Small intestine (tissue), 7 donors: ENCODE measurements around the gene CDCA5. TPM values are rescaled to one million over a fixed set of nuclear protein-coding genes. Genes with fewer than 3 reads are reported as not detected.

Experiments
- DNase-seq, 2 donors: peaks; one replicate each; pipeline versions ENCODE4 v3.0.0 to v3.0.0-alpha.2; 2013
- FAIRE-seq: peaks from 2 replicates; lab custom pipeline; 2012; peaks lifted over from hg19 to GRCh38; lab: Jason Lieb, UNC
- H3K27ac ChIP-seq, 3 donors: one replicate each; pipeline ENCODE4 v1.5.1; 2013; ENCODE audit warnings: low read length in 2 of 3, mild to moderate bottlenecking in 2 of 3, control low read depth in 1 of 3, inconsistent platforms in 1 of 3, low read depth in 1 of 3, moderate library complexity in 1 of 3
- H3K27me3 ChIP-seq, 3 donors: one replicate each; pipeline ENCODE4 v1.6.1; 2013; ENCODE audit warnings: low read length in 3 of 3, inconsistent platforms in 1 of 3; ENCODE audit not compliant: control insufficient read depth in 3 of 3, insufficient read depth in 3 of 3
- H3K36me3 ChIP-seq, 3 donors: one replicate each; pipeline ENCODE4 v1.6.1; 2013; ENCODE audit warnings: low read length in 3 of 3, inconsistent platforms in 1 of 3, low read depth in 1 of 3, mild to moderate bottlenecking in 1 of 3, moderate library complexity in 1 of 3; ENCODE audit not compliant: control insufficient read depth in 3 of 3, insufficient read depth in 2 of 3
- H3K4me1 ChIP-seq, 3 donors: one replicate each; pipeline ENCODE4 v1.6.1; 2013; ENCODE audit warnings: low read length in 2 of 3, inconsistent platforms in 1 of 3, low read depth in 1 of 3, mild to moderate bottlenecking in 1 of 3, moderate library complexity in 1 of 3; ENCODE audit not compliant: control insufficient read depth in 3 of 3, insufficient read depth in 2 of 3
- H3K4me3 ChIP-seq, 3 donors: one replicate each; pipeline ENCODE4 v1.5.1; 2013; ENCODE audit warnings: low read length in 3 of 3, control low read depth in 1 of 3, inconsistent platforms in 1 of 3, low read depth in 1 of 3, mild to moderate bottlenecking in 1 of 3, moderate library complexity in 1 of 3
- H3K9me3 ChIP-seq, 2 donors: one replicate each; pipeline ENCODE4 v1.6.1; 2013; ENCODE audit warnings: low read depth in 1 of 2, low read length in 1 of 2; ENCODE audit not compliant: control insufficient read depth in 2 of 2, insufficient read depth in 1 of 2
- whole genome bisulfite sequencing, 3 donors: extraction: QIAGEN DNeasy Blood & Tissue Kit; methylation state at CpG; one replicate each; pipeline ENCODE4 v1.1.7; 2013; 5-methylcytosine and 5-hydroxymethylcytosine counted together
- polyA plus RNA-seq, 4 donors: library from polyadenylated mRNA; stranded (reverse) in 3 of 4; unstranded in 1 of 4; fragments of 200-250 nt in 3 of 4; fragments of 120-200 nt in 1 of 4; gene quantifications; one replicate each; pipeline versions ENCODE4 v1.2.1 to v1.2.3, GENCODE V29; 2013
- donor health status: healthy with polysubstance abuse.
- donor health status: control.
- donor health status: control.
- donor health status: Bipolar disorder and iron deficiency.
- donor health status: healthy.

Gene CDCA5
- polyA plus RNA-seq, 4 donors: 0.54 to 19.3 (median 8.8) TPM

GRCh38 chr11:65065851-65066250 is 18.0 kb downstream of the CDCA5 start:
- Histone ChIP-seq H3K27ac (no peak overlapping the region), H3K4me3 (no peak overlapping the region), H3K27me3 (no peaks in the 10 kb centered on the region), H3K4me1 (peaks cover 0 to 11% (median 0%) of the 10 kb centered on the region in 3 donors), H3K9me3 (peaks cover 0 to 4% of the 10 kb centered on the region in 2 donors), H3K36me3 (peaks cover 0 to 3% (median 0%) of the 10 kb centered on the region in 3 donors)
- WGBS, 3 donors: 31 to 52% (median 51%) methylated on average over 7 of the region's 7 CpGs
- DNase-seq: peak in 1 of 2 donors; percentile 39
- no peak for FAIRE-seq

GRCh38 chr11:65064847-65065240 is 19.0 kb downstream of the CDCA5 start:
- no peak for DNase-seq
- no peaks in the 10 kb centered on the region for H3K27me3 ChIP-seq
- no peak overlapping the region for H3K4me3 ChIP-seq
- H3K27ac ChIP-seq: no peak overlapping the region
- 84 to 97% (median 88%) methylated on average over 4 of the region's 4 CpGs for WGBS, 3 donors
- peaks cover 0 to 4% of the 10 kb centered on the region in 2 donors for H3K9me3 ChIP-seq
- peaks cover 0 to 12% (median 0%) of the 10 kb centered on the region in 3 donors for H3K4me1 ChIP-seq
- H3K36me3 ChIP-seq: peaks cover 0 to 3% (median 0%) of the 10 kb centered on the region in 3 donors
- no peak for FAIRE-seq

- no peak overlapping the region for H3K4me3 ChIP-seq
- peaks cover 0 to 3% (median 0%) of the 10 kb centered on the region in 3 donors for H3K36me3 ChIP-seq
- H3K4me1 ChIP-seq: peaks cover 0 to 16% (median 0%) of the 10 kb centered on the region in 3 donors
- no peak for FAIRE-seq
- H3K27ac ChIP-seq: no peak overlapping the region
- H3K9me3 ChIP-seq: peaks cover 0 to 4% of the 10 kb centered on the region in 2 donors
- no peaks in the 10 kb centered on the region for H3K27me3 ChIP-seq
- 73 to 80% (median 79%) methylated on average over 3 of the region's 3 CpGs for WGBS, 3 donors
- no peak for DNase-seq
Observed at GRCh38 chr11:65063532-65063931, 20.3 kb downstream of the CDCA5 start.

GRCh38 chr11:65060913-65061408 is 22.9 kb downstream of the CDCA5 start:
- Histone ChIP-seq H3K4me3 (no peak overlapping the region), H3K27me3 (no peaks in the 10 kb centered on the region), H3K27ac (peak overlapping the region in 1 of 3 donors; percentile 74), H3K9me3 (peaks cover 0 to 4% of the 10 kb centered on the region in 2 donors), H3K36me3 (peaks cover 0 to 3% (median 0%) of the 10 kb centered on the region in 3 donors), H3K4me1 (peaks cover 0 to 24% (median 0%) of the 10 kb centered on the region in 3 donors)
- DNase-seq (no peak), FAIRE-seq (no peak)
- WGBS, 3 donors: 72 to 86% (median 81%) methylated on average over 9 of the region's 9 CpGs

GRCh38 chr11:65059959-65060824 is 23.6 kb downstream of the CDCA5 start:
- Histone ChIP-seq H3K36me3 (peaks cover 0 to 3% (median 0%) of the 10 kb centered on the region in 3 donors), H3K27ac (peak overlapping the region in 1 of 3 donors; percentile 74), H3K4me3 (no peak overlapping the region), H3K4me1 (peaks cover 0 to 19% (median 0%) of the 10 kb centered on the region in 3 donors), H3K9me3 (peaks cover 0 to 4% of the 10 kb centered on the region in 2 donors), H3K27me3 (no peaks in the 10 kb centered on the region)
- FAIRE-seq (no peak), DNase-seq (peak; percentile 46 to 87)
- 44 to 56% (median 46%) methylated on average over 10 of the region's 10 CpGs for WGBS, 3 donors

- FAIRE-seq (no peak), DNase-seq (no peak)
- Histone ChIP-seq H3K36me3 (peaks cover 0 to 3% (median 0%) of the 10 kb centered on the region in 3 donors), H3K4me1 (peaks cover 0 to 21% (median 1%) of the 10 kb centered on the region in 3 donors), H3K4me3 (no peak overlapping the region), H3K27ac (no peak overlapping the region), H3K27me3 (no peaks in the 10 kb centered on the region), H3K9me3 (peaks cover 0 to 4% of the 10 kb centered on the region in 2 donors)
- WGBS, 3 donors: 61 to 89% (median 68%) methylated on average over 3 of the region's 3 CpGs
Observed at GRCh38 chr11:65059523-65059922, 24.3 kb downstream of the CDCA5 start.

GRCh38 chr11:65058419-65059054 is 25.3 kb downstream of the CDCA5 start, which contains the start of gene NAALADL1:
Gene NAALADL1, minus strand, starts transcription at chr11:65058553. Its CDS starts 32 bp downstream, at chr11:65058521.
- WGBS, 3 donors: 24 to 68% (median 53%) methylated on average over 8 of the region's 8 CpGs
- Histone ChIP-seq H3K27ac (peak within 1 kb of the TSS in 1 of 3 donors; percentile 48), H3K4me1 (peaks cover 0 to 28% (median 1%) of the 10 kb centered on the region in 3 donors), H3K9me3 (peaks cover 0 to 4% of the 10 kb centered on the region in 2 donors), H3K27me3 (no peaks in the 10 kb centered on the region), H3K4me3 (peak within 1 kb of the TSS in 1 of 3 donors; percentile 67), H3K36me3 (peaks cover 0 to 3% (median 0%) of the 10 kb centered on the region in 3 donors)
- FAIRE-seq (no peak), DNase-seq (peak; percentile 45 to 87)

GRCh38 chr11:65058012-65058411 is 25.8 kb downstream of the CDCA5 start:
- 19 to 62% (median 50%) methylated on average over 12 to 13 of the region's 13 CpGs for WGBS, 3 donors
- peak overlapping the region in 1 of 3 donors; percentile 67 for H3K4me3 ChIP-seq
- no peaks in the 10 kb centered on the region for H3K27me3 ChIP-seq
- H3K27ac ChIP-seq: peak overlapping the region in 1 of 3 donors; percentile 48
- peaks cover 0 to 4% of the 10 kb centered on the region in 2 donors for H3K9me3 ChIP-seq
- FAIRE-seq: no peak
- no peak for DNase-seq
- H3K36me3 ChIP-seq: peaks cover 0 to 3% (median 0%) of the 10 kb centered on the region in 3 donors
- H3K4me1 ChIP-seq: peaks cover 0 to 31% (median 1%) of the 10 kb centered on the region in 3 donors
